Subcutaneous abdominal adipose tissue (tissue), 5 donors: Measurements from ENCODE around the gene PGM5.
"Not testable (repeated sequence)": the region's sequence is repeated elsewhere in the genome, so short reads cannot be mapped to it uniquely, and the experiment has no call there.

Experiments used
- H3K27ac ChIP-seq: one replicate; pipeline ENCODE4 v1.7.0; 2013; ENCODE audit warnings: low read depth, mild to moderate bottlenecking, inconsistent platforms, low read length, moderate library complexity
- H3K27me3 ChIP-seq, 5 donors: one replicate each; pipeline ENCODE4 v1.7.0; 2013; ENCODE audit warnings: low read length in 5 of 5, inconsistent platforms in 1 of 5; ENCODE audit not compliant: control insufficient read depth in 5 of 5, insufficient read depth in 4 of 5
- H3K36me3 ChIP-seq, 5 donors: one replicate each; pipeline ENCODE4 v1.7.0; 2013; ENCODE audit warnings: low read length in 5 of 5; ENCODE audit not compliant: control insufficient read depth in 5 of 5, insufficient read depth in 5 of 5
- H3K4me1 ChIP-seq, 5 donors: one replicate each; pipeline ENCODE4 v1.7.0; 2013; ENCODE audit warnings: low read length in 5 of 5, mild to moderate bottlenecking in 3 of 5, moderate library complexity in 1 of 5; ENCODE audit not compliant: control insufficient read depth in 5 of 5, insufficient read depth in 5 of 5
- H3K4me3 ChIP-seq, 5 donors: one replicate each; pipeline ENCODE4 v1.7.0; 2013; ENCODE audit warnings: low read length in 5 of 5, low read depth in 1 of 5
- H3K9ac ChIP-seq, 5 donors: one replicate each; pipeline ENCODE4 v1.7.0; 2013; ENCODE audit warnings: low read length in 5 of 5, mild to moderate bottlenecking in 4 of 5, moderate library complexity in 3 of 5
- H3K9me3 ChIP-seq, 5 donors: one replicate each; pipeline ENCODE4 v1.7.0; 2013; ENCODE audit warnings: low read length in 5 of 5; ENCODE audit not compliant: control insufficient read depth in 5 of 5
- donor health status: healthy.
- donor health status: healthy.
- donor health status: healthy.
- donor health status: healthy.
- donor health status: healthy.

PGM5 gene

DNA sequence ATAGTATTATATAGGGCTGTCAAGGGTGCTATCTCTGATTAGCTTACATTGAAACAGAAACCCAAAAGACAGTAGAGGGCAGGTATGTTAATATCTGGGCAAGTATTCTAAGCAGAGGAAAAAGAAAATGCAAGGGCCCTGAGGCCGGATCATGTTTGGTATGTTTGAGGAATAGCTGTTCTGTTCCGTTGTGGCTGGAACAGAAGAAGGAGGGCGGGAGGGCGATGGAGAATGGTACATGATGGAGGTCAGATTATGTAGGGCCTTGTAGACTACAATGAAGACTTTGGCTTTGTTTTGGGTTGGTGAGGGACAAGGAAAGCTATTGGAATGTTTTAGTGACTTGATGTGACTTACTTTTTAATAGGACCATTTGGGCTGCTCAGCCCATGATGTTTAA, 19.4 kb downstream of the PGM5 start:
- H3K36me3 ChIP-seq, H3K27me3 ChIP-seq, H3K9ac ChIP-seq, H3K4me3 ChIP-seq, H3K27ac ChIP-seq, H3K4me1 ChIP-seq, H3K9me3 ChIP-seq: not testable (repeated sequence)

DNA sequence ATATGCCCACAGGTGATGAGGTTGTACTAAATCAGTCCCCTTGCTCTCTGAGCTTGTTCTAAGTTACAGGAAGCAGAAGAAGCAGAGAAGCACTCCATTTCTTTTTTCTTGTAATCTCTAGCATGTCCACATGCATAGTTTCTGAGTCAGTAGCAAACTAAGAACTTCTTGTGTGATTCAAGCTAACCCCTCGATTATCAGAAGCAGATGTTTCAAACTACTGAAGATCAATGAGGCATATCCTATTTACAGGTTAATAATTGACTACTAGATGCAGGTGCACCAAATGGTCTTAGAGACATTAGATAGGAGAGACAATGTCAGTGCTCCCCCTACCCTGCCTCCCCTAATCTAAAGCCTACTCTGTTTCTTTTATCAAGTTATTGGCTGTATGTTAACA, 21.3 kb downstream of the PGM5 start:
- H3K9ac ChIP-seq, H3K4me3 ChIP-seq, H3K4me1 ChIP-seq, H3K36me3 ChIP-seq, H3K27ac ChIP-seq, H3K9me3 ChIP-seq, H3K27me3 ChIP-seq: not testable (repeated sequence)

DNA sequence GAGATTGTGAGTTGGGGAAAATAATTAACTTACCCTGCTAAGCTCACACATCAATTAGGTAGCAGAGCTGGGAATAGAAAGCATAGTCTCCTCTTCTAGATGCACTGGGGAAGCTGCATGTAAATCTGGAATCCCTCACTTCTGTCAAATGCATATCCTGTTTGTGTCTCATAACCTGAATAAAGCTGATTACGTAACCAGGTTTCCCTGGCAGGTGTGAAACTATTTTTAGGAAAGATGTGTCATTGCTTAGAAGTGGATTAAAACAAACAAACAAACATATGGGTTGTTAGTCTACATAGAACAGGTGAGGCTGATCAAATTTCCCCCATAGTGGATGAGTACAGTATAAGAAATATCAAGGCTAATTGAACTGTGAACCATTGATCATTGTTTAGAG, 27.5 kb downstream of the PGM5 start:
- H3K36me3 ChIP-seq, H3K27ac ChIP-seq, H3K27me3 ChIP-seq, H3K4me3 ChIP-seq, H3K4me1 ChIP-seq, H3K9me3 ChIP-seq, H3K9ac ChIP-seq: not testable (repeated sequence)

DNA sequence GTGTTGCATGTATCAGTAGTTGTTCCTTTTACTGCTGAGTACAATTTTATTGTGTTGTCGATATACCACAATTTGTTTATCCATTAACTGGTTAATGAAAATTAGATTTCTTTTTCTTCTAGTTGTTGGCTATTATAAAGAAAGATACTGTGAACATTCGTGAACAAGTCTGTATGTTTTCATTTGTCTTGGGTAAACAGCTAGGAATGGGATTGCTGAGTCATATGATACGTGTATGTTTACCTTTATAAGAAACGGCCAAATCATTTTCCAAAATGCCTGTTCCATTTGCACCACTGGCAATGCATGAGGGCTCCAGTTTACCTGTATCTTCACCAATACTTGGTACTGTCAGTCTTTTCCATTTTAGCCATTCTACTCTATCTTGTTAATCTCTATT, 33.1 kb downstream of the PGM5 start:
- H3K4me1 ChIP-seq, H3K9me3 ChIP-seq, H3K27me3 ChIP-seq, H3K9ac ChIP-seq, H3K27ac ChIP-seq, H3K36me3 ChIP-seq, H3K4me3 ChIP-seq: not testable (repeated sequence)

DNA sequence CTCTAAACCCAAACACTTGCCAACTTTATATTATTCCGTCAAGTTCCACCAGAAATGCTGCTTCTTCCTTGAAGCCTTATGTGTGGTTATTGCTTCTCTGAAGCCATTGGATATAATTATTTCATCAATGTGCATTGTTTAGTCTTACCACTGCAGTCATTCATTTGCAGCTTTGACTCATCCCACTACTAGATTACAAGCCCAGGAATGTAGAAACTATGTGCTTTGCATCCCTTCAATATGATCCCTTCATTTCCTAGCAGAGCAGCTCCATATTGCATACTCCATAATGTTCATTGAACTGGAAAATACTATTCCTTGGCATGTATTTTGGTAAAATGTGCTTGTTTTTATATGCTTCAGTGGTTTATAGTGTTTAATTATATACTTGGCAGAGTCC, 34.3 kb downstream of the PGM5 start:
- H3K4me3 ChIP-seq, H3K9ac ChIP-seq, H3K36me3 ChIP-seq, H3K9me3 ChIP-seq, H3K27me3 ChIP-seq, H3K4me1 ChIP-seq, H3K27ac ChIP-seq: not testable (repeated sequence)

DNA sequence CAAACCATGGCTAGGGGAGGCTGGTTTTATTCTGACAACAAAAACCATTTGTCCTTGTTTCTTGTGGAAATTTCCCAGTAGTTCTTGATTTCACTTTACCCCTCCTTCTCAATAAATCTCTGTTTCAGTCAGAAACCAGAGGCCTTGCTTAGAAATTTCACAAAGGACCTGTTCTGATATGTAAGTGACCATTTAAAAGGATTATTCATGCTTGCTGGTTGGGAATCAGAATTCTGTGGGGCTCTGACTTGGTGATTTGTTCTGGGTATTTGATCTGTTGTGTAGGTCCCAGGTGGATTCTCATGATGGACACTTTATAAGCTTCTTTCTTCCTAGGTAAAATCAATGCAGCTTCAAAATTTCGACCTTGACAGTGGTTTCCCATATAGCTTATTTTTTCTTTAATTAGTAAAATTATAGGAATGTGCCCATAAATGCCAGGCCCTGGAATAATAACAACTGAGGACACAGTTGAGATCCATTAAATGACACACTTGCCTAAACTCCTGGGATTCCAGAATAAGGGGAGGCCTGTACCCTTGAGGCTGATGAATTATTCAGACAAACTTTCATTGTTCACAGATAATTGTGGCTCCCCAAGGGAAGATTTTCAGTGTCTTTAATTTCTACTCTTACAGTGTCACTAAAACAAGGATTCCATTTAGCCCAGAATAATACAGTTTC, 40.1 kb downstream of the PGM5 start:
- H3K4me3 ChIP-seq, H3K4me1 ChIP-seq, H3K9ac ChIP-seq, H3K9me3 ChIP-seq, H3K27me3 ChIP-seq, H3K27ac ChIP-seq, H3K36me3 ChIP-seq: not testable (repeated sequence)

DNA sequence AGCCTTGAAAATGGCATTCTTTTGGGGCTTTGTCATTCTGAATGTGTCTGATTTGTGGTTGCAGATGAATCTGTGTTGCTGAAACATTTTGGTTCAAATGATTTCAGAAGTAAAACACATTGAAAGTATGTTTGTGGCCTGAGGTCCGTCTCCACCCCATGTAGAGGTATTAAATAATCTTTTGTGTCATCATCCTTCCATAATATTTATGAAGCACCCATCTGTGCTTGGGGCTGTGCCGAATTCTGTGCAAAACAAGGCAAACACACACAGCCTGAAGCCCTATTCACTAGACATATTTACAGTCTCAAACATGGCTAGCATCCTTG, 40.6 kb downstream of the PGM5 start:
- H3K4me3 ChIP-seq, H3K36me3 ChIP-seq, H3K4me1 ChIP-seq, H3K9ac ChIP-seq, H3K27me3 ChIP-seq, H3K27ac ChIP-seq, H3K9me3 ChIP-seq: not testable (repeated sequence)

DNA sequence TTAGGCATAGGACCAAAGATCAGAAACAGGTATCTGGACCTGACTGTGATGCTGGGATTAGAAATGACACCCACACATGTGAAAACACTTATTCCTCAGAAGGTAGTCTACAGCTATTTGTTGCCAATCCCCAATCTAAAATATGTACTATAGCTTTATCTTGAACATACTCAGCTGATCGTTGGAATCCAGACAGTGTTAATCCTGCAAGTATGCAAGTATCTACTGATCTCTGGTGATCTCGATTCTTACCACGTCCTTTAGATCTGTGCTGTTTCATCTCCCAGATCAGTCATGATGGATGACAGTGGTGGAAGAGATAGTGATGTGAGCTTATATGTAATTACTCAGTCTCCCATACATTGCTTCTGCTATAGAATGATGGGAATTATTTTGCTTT, 41.4 kb downstream of the PGM5 start:
- H3K9ac ChIP-seq, H3K36me3 ChIP-seq, H3K4me1 ChIP-seq, H3K27ac ChIP-seq, H3K4me3 ChIP-seq, H3K27me3 ChIP-seq, H3K9me3 ChIP-seq: not testable (repeated sequence)

DNA sequence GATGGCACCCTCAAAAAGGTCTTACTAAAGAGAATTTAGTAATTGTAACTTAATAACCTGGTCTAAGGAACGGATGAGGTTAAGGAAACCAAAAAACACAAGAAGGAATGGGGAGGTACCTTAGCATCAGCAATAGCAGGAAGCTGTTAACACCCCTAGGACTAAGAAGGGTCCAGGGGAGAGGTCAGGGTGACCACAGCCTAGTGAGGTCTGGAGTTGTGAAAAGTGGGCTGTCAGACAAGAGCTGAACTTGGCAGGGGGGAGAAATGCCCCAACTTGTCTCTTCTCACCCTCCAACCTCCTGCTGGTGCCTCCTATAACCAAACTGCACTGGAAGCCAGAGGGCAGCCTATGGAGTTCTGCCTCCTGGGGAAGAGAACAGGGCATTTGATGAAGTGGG, 41.9 kb downstream of the PGM5 start:
- not testable (repeated sequence) for H3K9me3 ChIP-seq, H3K36me3 ChIP-seq, H3K4me3 ChIP-seq, H3K4me1 ChIP-seq, H3K27me3 ChIP-seq, H3K9ac ChIP-seq, H3K27ac ChIP-seq

DNA sequence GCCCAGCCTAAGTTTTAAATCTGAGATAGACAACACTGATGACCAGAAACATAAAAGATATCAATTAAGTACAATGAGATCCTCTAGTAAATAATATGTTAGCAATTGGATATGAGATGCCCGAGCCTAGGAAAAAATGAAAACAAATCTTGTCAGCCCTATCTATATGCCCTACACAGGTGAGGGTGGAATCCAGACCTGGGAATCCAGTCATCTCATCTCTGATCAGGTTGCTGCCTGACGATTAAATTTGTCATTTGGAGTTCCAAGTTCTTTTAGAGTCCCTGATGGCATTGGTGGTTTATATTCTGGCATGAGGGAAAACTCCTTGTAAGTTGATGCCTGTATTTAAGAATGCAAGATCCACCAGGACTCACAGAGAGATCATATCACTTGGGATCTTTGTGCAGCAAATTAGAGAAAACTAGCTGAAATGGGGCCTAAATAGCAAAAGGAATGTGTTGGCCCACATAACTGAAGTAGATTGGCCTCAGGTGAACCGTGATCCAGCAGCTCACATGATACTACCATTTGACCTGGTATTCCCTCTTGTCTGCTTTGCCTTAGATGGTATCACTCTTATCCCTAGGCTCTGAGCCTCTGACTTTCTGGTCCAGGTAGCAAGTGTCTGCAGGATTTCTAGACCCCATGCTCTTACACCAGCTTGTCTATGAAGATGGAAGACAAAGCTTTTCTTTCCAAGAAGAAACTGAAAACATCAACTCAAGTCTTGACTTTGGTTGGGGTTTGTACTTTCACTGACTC, 48.2 kb downstream of the PGM5 start:
- H3K4me1 ChIP-seq, H3K9ac ChIP-seq, H3K27ac ChIP-seq, H3K36me3 ChIP-seq, H3K4me3 ChIP-seq, H3K9me3 ChIP-seq, H3K27me3 ChIP-seq: not testable (repeated sequence)

DNA sequence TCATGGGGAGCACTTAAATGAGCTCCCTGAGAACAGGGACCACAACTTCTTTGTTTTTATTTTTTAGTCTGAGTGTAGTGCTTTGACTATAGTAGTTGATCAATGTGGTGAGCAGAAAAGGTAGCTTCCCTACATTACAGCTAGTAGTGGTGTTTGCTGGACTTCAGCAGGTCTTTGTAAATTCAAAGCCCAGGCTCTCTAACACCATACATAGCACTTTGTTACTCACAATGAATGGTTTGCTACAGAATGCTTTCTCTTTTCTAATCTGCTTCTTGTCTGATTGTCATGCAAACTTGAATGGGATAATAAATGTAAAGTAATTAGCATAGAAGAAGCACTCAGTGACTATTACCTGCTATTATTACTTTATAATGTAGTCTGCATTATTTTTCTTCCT, 55.5 kb downstream of the PGM5 start:
- H3K27ac ChIP-seq, H3K4me1 ChIP-seq, H3K9ac ChIP-seq, H3K4me3 ChIP-seq, H3K27me3 ChIP-seq, H3K9me3 ChIP-seq, H3K36me3 ChIP-seq: not testable (repeated sequence)
